PFSK-1 (cell line): ENCODE results near the gene POU2AF1.

Experiments
- FOXP2 ChIP-seq: optimal IDR thresholded peaks from 2 replicates; pipeline ENCODE3; 2011; ENCODE audit warnings: borderline replicate concordance, control low read depth, inconsistent platforms; ENCODE audit not compliant: insufficient read depth; ENCODE audit errors: extremely low read length, extremely low read depth
- POLR2AphosphoS5 ChIP-seq: IDR thresholded peaks from 2 replicates; pipeline ENCODE4 v1.6.1; 2012; ENCODE audit warnings: low read depth, mild to moderate bottlenecking, control low read depth, low read length, moderate library complexity
- SIN3A ChIP-seq: IDR thresholded peaks from 2 replicates; pipeline ENCODE4 v1.6.1; 2012; ENCODE audit warnings: mild to moderate bottlenecking, low read length, moderate library complexity, borderline replicate concordance; ENCODE audit not compliant: insufficient read depth
- TAF1 ChIP-seq: IDR thresholded peaks from 2 replicates; pipeline ENCODE4 v1.6.1; 2012; ENCODE audit warnings: low read length, control low read depth, borderline replicate concordance; ENCODE audit not compliant: insufficient read depth
- TF ChIP-seq, protein P1 (sequence below), 2 experiments: IDR thresholded peaks; 2 replicates each; pipeline versions ENCODE4 v1.6.1 to v1.8.0; 2011 to 2012; ENCODE audit warnings: low read depth in 2 of 2, low read length in 2 of 2, control low read depth in 1 of 2, inconsistent platforms in 1 of 2, mild to moderate bottlenecking in 1 of 2, moderate library complexity in 1 of 2; ENCODE audit not compliant: insufficient read depth in 1 of 2

DNA sequence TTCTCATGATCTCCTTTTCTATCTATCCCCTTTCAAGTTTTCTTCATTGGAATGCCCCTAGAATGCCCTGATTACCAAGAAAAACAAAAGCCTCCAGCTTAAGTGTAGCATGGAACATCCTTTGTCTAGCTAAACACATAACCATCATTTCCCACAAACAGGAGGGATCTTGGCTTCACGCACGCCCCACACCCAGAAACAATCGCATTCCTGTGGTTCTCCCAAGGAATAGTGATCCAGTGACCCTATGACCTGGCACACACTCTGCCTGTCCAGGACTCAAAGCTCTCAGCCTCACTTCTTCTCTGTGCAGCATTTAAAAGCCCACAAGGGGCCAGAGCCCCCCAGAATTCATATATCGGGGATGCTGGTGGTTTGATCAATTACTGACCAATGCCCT, 9.3 kb upstream of the POU2AF1 start:
- TF ChIP-seq POLR2AphosphoS5 (no peak), SIN3A (no peak), FOXP2 (no peak), TAF1 (no peak)
- TF ChIP-seq, protein P1, sequence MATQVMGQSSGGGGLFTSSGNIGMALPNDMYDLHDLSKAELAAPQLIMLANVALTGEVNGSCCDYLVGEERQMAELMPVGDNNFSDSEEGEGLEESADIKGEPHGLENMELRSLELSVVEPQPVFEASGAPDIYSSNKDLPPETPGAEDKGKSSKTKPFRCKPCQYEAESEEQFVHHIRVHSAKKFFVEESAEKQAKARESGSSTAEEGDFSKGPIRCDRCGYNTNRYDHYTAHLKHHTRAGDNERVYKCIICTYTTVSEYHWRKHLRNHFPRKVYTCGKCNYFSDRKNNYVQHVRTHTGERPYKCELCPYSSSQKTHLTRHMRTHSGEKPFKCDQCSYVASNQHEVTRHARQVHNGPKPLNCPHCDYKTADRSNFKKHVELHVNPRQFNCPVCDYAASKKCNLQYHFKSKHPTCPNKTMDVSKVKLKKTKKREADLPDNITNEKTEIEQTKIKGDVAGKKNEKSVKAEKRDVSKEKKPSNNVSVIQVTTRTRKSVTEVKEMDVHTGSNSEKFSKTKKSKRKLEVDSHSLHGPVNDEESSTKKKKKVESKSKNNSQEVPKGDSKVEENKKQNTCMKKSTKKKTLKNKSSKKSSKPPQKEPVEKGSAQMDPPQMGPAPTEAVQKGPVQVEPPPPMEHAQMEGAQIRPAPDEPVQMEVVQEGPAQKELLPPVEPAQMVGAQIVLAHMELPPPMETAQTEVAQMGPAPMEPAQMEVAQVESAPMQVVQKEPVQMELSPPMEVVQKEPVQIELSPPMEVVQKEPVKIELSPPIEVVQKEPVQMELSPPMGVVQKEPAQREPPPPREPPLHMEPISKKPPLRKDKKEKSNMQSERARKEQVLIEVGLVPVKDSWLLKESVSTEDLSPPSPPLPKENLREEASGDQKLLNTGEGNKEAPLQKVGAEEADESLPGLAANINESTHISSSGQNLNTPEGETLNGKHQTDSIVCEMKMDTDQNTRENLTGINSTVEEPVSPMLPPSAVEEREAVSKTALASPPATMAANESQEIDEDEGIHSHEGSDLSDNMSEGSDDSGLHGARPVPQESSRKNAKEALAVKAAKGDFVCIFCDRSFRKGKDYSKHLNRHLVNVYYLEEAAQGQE (IDR thresholded peaks at IDR 0.05; ENCODE audit: insufficient read depth in 1 of 2, low read depth in 2 of 2, low read length in 2 of 2): no peak
